DMS53 (cell line): ENCODE results near the gene MYO1A.
"Not testable (repeated sequence)": the region's sequence is repeated elsewhere in the genome, so short reads cannot be mapped to it uniquely, and the experiment has no call there.

Source experiments
- DNase-seq: peaks from one replicate; lab custom pipeline; 2025; lab: John Stamatoyannopoulos, UW

The MYO1A gene

DNA sequence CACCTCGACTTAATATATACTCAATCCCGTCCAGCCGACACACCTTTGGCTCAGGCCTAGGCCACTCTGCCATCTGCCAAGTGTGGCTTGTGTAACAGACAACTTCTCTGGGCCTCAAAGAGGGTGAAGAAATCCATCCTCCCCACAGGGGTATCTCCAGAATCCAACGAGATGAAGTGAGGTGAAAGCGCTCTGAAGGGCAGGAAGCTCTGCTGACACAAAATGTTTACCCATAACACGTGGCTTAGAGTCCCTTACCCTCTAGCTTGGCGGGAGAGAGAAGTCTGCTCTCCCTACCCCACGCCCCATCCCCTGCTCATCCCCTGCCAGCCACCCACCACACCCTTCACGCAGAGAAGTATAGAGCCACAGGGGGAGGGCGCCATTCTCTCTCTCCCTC, 56.6 kb downstream of the MYO1A start:
- no peak for DNase-seq

DNA sequence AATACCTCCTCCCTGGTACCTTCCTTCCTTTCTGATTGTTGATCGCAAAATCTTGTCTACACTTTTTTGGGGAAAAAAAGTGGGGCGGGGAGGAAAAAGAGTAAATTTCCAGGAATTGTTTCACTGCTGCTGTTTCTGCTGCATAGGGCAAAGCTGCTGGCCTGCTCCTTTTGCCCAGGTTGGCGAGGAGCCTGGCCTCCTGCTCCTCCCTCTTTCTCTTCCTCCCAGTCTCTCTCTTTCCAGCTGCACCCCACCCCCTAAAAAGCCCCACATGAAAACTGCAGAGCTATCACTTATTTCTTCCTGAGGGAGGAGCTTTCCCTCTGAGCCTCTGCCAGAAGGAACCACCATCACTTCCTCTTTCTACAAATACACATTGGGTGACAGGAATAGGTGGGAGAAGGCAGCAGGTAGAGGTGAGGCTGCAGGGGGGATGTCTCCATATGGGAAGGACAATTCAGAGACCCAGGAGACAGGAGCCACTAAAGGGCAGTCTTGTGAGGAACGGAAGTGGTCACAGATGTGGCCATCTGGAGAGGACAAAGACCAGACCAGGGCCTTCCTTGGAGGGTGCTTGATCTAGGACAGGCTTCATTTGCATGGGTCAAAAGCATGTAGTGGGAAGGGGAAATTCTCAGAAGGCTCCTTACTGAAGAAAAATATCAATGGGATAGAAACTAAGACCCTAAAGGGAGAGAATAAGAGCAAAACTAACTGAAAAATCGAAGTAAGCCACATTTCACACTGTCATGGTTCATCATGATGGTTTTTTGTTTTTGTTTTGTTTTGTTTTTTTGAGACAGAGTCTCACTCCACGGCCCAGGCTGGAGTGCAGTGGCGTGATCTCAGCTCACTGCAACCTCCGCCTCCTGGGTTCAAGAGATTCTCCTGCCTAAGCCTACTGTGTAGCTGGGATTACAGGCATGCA, 58.3 kb downstream of the MYO1A start:
- DNase-seq = no peak

DNA sequence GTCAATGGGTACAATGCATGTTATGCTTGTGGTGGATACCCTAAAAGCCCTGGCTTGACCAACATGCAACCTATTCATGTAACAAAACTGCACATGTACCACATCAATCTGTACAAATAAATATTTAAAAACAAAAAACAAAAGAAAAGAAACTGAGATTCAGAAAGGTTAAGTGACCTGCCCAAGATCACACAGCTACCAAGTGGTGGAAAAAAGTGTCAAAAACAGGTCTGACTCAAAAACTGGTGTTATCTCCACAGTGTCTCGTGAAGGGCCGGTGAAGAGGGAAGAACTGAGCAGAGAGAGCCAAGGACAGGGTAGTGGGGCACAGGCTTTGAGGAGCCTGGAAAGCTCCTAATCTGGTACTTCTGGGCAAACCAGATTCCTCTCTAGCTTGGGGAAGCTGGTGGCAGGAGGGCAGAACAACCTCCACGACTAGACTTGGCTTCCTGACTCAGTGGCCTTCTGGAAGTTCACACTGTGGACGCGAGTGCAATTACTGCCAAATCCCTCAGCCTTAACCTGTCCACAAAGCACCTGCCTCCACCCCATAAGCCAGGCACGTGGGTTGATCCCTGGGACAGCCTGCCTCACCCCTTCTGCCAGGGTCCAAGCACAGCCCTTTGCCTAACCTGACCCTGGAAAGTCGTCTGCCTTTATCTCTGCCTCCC, 59.1 kb downstream of the MYO1A start:
- DNase-seq = no peak

DNA sequence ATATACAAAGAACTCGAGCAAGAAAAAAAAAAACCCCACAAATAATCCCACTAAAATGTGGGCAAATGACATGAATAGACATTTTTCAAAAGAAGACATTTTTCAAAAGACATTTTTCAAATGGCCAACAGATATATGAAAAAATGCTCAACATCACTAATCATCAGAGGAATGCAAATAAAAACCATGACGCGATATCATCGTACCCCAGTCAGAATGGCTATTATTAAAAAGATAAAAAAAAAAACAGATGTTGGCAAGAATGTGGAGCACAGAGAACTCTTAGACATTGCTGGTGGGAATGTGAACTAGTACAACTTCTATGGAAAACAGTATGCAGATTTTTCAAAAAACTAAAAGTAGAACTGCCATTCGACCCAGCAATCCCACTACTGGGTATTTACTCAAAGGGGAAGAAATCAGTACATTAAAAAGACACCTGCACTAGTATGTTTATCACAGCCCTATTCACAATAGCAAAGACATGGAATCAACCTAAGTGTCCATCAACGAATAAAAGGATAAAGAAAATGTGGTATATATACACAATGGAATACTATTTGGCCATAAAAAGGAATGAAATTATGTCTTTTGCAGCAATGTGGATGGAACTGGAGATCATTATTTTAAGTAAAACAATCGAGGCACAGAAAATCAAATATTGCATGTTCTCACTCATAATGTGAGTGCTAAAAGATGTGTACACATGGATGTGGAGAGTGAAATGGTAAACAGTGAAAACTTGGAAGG, 59.9 kb downstream of the MYO1A start:
- no peak for DNase-seq

DNA sequence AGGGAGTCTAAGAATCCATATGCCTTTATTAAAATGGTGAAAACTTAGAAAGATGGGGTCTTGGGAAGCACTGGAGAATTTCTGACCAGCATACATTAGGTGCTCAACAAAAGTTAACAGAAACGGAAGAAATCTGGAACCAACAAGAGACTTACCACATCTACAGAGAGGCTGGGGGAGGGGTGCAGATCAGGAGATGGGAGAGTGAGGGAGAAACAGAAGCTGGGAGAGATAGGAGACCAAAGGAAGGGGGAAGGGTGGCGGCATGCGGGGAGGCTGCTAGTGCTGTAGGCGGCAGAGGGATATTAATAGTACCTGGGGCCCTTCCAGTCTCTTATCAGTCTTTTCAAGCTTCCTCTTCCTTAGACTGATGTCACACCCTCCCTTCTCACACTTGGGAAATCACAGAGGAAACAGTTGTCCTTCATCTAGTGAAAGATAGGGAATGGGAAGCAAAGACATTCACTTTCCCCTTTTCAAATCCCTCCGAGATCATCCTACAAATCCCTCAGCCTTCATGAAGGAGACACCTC, 61.7 kb downstream of the MYO1A start:
- DNase-seq = no peak

DNA sequence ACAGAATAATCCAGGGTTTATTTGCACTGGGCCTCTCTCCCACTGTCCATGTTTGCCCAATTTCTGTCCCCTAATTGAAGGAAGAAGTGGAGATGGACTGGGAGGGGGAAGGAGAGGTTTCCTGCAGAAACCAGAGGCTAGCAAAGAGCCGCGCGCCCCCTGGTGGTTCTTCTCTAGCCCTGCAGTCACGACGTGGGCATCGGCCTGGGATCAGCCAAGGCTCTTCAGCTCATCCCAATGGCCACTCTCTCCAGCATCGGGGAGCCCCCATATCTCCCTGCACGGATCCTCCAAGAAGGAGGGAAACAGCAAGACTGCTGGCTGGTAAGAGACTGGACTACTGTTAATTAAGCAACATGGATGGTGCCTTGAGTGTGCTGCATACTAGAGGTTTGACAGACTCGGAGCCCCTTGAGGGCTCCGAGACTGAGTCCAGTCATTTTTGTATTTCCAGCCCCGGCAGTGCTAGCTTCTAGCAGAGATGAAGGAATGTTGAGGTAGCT, 62.3 kb downstream of the MYO1A start:
- peak; percentile 91 for DNase-seq

DNA sequence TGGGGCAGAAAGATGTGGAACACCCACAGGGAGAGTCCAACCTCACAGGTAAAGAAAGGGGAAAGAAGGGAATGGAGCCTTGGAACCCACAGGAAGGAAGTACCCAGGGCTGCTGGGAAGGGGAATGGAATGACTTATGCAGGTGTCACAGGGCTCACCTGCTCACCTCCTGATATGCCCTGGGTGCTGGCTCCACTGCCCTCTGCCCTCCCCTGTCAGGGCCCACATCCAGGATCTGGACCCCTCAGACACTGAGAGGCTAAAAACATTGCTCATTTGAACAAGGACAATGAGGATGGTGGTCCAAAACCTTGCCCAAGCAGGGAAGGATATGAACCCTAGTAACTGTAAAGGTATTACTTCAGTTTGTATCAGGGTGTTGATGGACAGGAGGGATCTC, 62.9 kb downstream of the MYO1A start:
- DNase-seq = no peak

DNA sequence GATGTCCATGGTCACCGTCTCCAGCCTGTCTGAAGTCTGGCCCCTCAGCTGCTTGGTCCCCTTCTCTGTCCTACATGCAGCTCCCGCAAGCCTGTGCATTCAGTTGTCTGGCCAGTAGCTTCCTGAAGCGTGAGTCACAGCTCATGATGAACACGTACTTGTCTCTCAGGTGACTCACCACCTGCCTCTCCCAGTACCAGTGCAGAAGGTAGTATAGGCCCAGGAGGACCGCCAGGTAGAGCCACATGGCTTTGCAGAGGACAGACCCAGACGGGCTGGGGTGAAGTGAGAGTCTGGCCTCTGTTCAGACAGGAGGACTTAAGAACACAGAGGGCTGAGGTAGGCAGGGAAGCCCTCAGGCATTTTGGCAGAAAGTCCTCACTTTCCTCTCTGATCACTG, 64.2 kb downstream of the MYO1A start:
- peak; percentile 98 for DNase-seq

DNA sequence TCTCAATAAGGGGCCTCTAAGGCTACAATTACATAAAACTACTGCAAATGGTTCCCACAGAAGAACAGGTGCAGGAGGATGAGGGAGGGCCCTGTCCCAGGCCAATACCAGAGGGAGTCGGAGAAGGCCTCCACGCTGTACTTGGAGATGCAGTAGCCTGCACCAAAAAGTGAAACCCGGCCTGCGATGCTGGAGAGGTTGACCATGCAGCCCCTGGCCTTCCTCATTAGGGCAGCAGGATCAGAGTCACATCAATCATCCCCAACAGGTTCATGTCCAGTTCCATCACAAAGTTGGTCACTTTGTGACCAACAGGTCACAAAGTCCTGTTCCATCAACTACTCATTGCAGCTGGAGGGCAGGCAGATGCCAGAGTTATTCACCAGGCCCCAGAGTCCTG, 66.5 kb downstream of the MYO1A start:
- DNase-seq = no peak

DNA sequence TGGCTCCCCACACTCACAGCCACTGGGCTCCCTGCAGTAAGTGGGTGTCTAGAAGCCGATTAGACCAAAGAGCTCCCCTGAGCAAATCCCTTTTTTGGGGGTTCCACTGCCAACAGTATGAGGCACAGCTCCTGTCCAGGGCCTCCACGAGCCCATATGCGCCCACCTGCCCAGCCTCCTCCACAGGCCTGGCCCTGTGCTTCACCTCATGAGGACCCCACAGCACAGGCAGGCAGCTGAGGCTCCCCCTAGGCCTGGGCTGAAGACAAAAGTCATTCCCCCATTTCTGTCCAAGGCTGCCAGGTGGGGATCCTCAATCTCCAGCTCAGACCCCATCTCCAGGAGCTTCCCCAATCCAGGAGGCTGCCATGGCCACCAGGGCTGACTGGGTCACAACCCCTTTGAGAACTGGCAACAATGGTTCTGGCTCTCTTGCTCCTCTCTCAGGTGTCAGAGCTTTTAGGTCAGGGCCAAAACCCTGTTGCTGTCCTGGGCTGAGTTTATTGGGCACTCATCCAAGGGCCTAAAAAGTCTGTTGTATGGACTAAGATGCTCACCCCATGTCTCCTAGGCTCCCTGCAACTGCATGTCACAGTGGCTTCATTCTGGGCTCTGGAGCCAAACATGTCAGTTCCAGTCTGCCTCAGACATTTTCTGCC, 67.2 kb downstream of the MYO1A start:
- not testable (repeated sequence) for DNase-seq

DNA sequence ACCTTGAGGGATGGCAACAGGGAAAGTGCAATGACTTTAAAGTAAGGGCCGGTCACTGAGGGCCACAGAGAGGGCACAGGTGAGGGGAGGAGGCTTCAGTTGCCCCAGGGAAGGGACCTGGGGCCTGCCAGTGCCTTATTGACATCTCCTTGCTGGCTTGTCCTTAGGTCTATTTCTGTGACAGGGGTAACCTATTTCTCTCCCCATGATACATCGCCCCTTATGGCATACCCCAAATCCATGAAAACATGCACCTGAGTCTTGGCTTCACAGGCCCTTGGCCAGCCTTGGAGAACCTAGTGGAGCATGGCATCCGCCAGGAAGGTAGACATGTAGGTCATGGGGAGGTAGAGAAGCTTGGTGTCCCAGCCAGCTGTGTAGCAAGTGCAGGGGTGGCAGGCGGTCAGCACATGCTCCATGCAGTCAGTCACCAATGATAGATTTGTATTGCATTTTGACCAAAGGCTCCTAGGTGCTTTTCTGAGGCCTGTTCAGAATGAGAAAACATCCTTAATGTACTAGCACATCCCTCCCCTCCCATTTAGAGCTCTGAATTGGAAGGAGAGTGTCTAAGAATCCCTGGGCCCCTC, 68.9 kb downstream of the MYO1A start:
- no peak for DNase-seq

DNA sequence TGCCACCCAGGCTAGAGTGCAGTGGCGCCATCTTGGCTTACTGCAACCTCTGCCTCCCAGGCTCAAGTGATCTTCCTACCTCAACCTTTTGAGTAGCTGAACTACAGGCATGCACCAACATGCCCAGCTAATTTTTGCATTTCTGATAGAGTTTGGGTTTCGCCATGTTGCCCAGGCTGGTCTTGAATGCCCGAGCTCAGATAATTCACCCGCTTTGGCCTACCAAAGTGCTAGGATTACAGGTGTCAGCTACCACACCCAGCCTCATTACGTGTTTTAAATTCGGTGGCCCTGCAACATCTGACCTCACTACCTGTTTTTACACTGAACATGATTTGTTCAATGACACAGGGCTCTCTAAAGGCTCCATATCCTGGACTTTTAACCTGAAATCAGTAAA, 69.7 kb downstream of the MYO1A start:
- DNase-seq = no peak

DNA sequence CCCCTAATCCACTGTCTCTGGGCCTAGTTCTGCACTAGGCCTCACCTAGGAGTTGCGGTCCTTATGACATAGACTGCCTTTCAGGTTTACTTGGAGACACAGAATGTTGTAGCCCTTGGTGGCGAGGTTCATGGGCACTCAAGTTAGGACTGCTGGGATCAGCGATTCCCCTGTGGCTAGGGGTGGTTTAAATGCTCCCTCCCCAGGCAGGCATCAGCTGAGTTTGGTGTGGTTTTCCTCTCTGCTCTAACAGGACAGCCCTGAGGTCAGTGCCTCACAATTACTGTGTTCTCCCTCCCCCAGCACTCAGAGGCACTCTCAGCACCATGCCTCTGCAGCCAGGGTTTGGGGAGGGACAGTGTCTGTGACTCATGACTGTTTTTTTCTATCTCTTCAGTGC, 70.3 kb downstream of the MYO1A start:
- no peak for DNase-seq
